Mesenteric fat pad (tissue), 1 donor: Measurements from ENCODE around the gene LILRA5. TPM values are rescaled to one million over a fixed set of nuclear protein-coding genes. Genes with fewer than 3 reads are reported as not detected.
A peak's percentile ranks its signal among the peaks of the same experiment; 100 is the strongest.

Experiments
- DNase-seq: peaks from one replicate; pipeline ENCODE4 v3.0.0-alpha.2; 2020; ENCODE audit warnings: low spot score
- total RNA-seq: library from RNA; stranded (reverse); fragmentation: NEBNext Ultra II Directional; extraction: Animal tissue kit (Norgen Biotek cat#: 25700); gene quantifications from one replicate; pipeline ENCODE4 v1.2.1, GENCODE V29; 2021
- donor health status: DM: yes; HTN: yes; CAD: no.

LILRA5 gene
- total RNA-seq, 1 donor from 2014 or later: 23.0 TPM

GRCh38 chr19:54335164-54335563 is 22.2 kb upstream of the LILRA5 start:
- peak; percentile 35 for DNase-seq

GRCh38 chr19:54333586-54334298 is 20.8 kb upstream of the LILRA5 start:
- peak; percentile 62 for DNase-seq

GRCh38 chr19:54332149-54332548 is 19.2 kb upstream of the LILRA5 start:
- no peak for DNase-seq

GRCh38 chr19:54331626-54332025 is 18.7 kb upstream of the LILRA5 start:
- peak; percentile 55 for DNase-seq

- peak; percentile 53 for DNase-seq
Observed at GRCh38 chr19:54329476-54330165, 16.7 kb upstream of the LILRA5 start.

- peak; percentile 5 for DNase-seq
Observed at GRCh38 chr19:54328781-54329180, 15.8 kb upstream of the LILRA5 start.

GRCh38 chr19:54325631-54326030 is 12.7 kb upstream of the LILRA5 start:
- peak; percentile 62 for DNase-seq

GRCh38 chr19:54325194-54325621 is 12.2 kb upstream of the LILRA5 start:
- DNase-seq: no peak

- DNase-seq: no peak
Observed at GRCh38 chr19:54324071-54324470, 11.1 kb upstream of the LILRA5 start.

- DNase-seq: peak; percentile 30
Observed at GRCh38 chr19:54322934-54323333, 10.0 kb upstream of the LILRA5 start.

GRCh38 chr19:54322295-54322694 is 9.3 kb upstream of the LILRA5 start:
- peak; percentile 55 for DNase-seq

GRCh38 chr19:54319892-54320670 is 7.1 kb upstream of the LILRA5 start:
- peak; percentile 67 for DNase-seq

GRCh38 chr19:54319049-54319448 is 6.1 kb upstream of the LILRA5 start:
- no peak for DNase-seq

- peak; percentile 55 for DNase-seq
Observed at GRCh38 chr19:54317965-54318240, 4.9 kb upstream of the LILRA5 start.

- peak; percentile 60 for DNase-seq
Observed at GRCh38 chr19:54317108-54317964, 4.4 kb upstream of the LILRA5 start.

GRCh38 chr19:54316746-54317107 is 3.8 kb upstream of the LILRA5 start:
- peak; percentile 75 for DNase-seq

- DNase-seq: peak; percentile 73
Observed at GRCh38 chr19:54315956-54316355, 3.0 kb upstream of the LILRA5 start.

GRCh38 chr19:54312011-54312410 is 955 bp downstream of the LILRA5 start:
- no peak for DNase-seq

GRCh38 chr19:54311486-54311885 is 1.5 kb downstream of the LILRA5 start:
- DNase-seq: peak; percentile 75

GRCh38 chr19:54310543-54310942 is 2.4 kb downstream of the LILRA5 start:
- peak; percentile 47 for DNase-seq

GRCh38 chr19:54309811-54310210 is 3.2 kb downstream of the LILRA5 start:
- peak; percentile 24 for DNase-seq
